HL-60 (cell line): ENCODE measurements around the gene PTPRN2.
"Not testable (repeated sequence)": the region's sequence is repeated elsewhere in the genome, so short reads cannot be mapped to it uniquely, and the experiment has no call there.

ENCODE experiments used
- DNase-seq, 2 experiments: peaks; one replicate each; pipeline ENCODE4 v3.0.0-alpha.2; 2010 to 2020; ENCODE audit warnings: low read depth in 1 of 2, low spot score in 1 of 2
- H3K27ac ChIP-seq: fragments of 250-450 bp; sonication (Bioruptor Pico); replicated peaks from 2 replicates; pipeline ENCODE4 v1.5.1; 2020; ENCODE audit warnings: mild to moderate bottlenecking, moderate library complexity
- H3K27me3 ChIP-seq: fragments of 250-450 bp; sonication (Bioruptor Pico); 2 replicates; pipeline ENCODE4 v1.5.1; 2021; ENCODE audit warnings: mild to moderate bottlenecking, moderate library complexity; ENCODE audit not compliant: insufficient read depth, poor library complexity, severe bottlenecking
- H3K4me3 ChIP-seq: replicated peaks from 2 replicates; pipeline ENCODE4 v1.5.1; 2011; ENCODE audit warnings: mild to moderate bottlenecking, control low read depth, low read length; ENCODE audit not compliant: insufficient read depth
- GABPA ChIP-seq: IDR thresholded peaks from 2 replicates; pipeline ENCODE4 v1.6.1; 2012; ENCODE audit warnings: low read depth
- POLR2AphosphoS5 ChIP-seq: IDR thresholded peaks from 2 replicates; pipeline ENCODE4 v1.6.1; 2012; ENCODE audit warnings: low read depth
- SPI1 ChIP-seq: IDR thresholded peaks from 2 replicates; pipeline ENCODE4 v1.6.1; 2012; ENCODE audit warnings: low read depth, mild to moderate bottlenecking, borderline replicate concordance
- TF ChIP-seq, protein P1 (sequence below): IDR thresholded peaks from 2 replicates; pipeline ENCODE4 v1.6.1; 2012; ENCODE audit warnings: low read depth; ENCODE audit not compliant: insufficient replicate concordance
- TF ChIP-seq, protein P2 (sequence below): IDR thresholded peaks from one replicate; pipeline ENCODE4 v1.5.1; 2011; ENCODE audit warnings: low read length, control low read depth, inconsistent platforms; ENCODE audit not compliant: insufficient read depth

PTPRN2 gene

DNA sequence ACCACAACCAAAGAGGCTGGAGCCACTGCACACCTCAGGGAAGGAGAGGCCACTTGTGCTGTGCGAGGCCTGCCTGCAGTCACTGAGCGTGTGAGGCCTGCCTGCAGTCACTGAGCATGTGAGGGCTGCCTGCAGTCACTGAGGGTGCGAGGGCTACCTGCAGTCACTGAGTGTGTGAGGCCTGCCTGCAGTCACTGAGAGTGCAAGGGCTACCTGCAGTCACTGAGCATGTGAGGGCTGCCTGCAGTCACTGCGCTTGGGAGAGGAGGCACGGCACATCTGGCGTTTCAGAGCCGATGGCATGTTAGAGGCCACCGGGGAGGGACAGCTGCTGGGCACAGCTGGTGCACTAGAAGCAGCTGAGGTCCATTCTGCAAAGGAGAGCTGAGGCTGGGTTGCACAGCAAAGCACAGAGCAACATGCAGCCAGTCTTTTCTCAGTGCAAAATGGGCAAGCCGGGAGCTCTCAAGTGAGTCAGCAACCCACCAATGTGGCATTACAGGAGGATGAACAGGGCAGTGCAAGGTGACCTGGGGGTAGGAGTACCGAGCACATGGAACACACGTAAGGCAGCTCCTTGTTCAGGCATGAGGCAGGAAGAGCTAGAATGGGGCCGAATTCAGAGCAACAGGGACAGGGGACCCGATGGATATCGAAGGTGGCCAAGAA is 540.1 kb downstream of the PTPRN2 start:
- TF ChIP-seq SPI1, result no peak
- no peak for TF ChIP-seq POLR2AphosphoS5
- TF ChIP-seq, protein P1, sequence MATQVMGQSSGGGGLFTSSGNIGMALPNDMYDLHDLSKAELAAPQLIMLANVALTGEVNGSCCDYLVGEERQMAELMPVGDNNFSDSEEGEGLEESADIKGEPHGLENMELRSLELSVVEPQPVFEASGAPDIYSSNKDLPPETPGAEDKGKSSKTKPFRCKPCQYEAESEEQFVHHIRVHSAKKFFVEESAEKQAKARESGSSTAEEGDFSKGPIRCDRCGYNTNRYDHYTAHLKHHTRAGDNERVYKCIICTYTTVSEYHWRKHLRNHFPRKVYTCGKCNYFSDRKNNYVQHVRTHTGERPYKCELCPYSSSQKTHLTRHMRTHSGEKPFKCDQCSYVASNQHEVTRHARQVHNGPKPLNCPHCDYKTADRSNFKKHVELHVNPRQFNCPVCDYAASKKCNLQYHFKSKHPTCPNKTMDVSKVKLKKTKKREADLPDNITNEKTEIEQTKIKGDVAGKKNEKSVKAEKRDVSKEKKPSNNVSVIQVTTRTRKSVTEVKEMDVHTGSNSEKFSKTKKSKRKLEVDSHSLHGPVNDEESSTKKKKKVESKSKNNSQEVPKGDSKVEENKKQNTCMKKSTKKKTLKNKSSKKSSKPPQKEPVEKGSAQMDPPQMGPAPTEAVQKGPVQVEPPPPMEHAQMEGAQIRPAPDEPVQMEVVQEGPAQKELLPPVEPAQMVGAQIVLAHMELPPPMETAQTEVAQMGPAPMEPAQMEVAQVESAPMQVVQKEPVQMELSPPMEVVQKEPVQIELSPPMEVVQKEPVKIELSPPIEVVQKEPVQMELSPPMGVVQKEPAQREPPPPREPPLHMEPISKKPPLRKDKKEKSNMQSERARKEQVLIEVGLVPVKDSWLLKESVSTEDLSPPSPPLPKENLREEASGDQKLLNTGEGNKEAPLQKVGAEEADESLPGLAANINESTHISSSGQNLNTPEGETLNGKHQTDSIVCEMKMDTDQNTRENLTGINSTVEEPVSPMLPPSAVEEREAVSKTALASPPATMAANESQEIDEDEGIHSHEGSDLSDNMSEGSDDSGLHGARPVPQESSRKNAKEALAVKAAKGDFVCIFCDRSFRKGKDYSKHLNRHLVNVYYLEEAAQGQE, result no peak
- TF ChIP-seq, protein P2, sequence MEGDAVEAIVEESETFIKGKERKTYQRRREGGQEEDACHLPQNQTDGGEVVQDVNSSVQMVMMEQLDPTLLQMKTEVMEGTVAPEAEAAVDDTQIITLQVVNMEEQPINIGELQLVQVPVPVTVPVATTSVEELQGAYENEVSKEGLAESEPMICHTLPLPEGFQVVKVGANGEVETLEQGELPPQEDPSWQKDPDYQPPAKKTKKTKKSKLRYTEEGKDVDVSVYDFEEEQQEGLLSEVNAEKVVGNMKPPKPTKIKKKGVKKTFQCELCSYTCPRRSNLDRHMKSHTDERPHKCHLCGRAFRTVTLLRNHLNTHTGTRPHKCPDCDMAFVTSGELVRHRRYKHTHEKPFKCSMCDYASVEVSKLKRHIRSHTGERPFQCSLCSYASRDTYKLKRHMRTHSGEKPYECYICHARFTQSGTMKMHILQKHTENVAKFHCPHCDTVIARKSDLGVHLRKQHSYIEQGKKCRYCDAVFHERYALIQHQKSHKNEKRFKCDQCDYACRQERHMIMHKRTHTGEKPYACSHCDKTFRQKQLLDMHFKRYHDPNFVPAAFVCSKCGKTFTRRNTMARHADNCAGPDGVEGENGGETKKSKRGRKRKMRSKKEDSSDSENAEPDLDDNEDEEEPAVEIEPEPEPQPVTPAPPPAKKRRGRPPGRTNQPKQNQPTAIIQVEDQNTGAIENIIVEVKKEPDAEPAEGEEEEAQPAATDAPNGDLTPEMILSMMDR, result no peak
- no peak for TF ChIP-seq GABPA
- Histone ChIP-seq H3K27me3 (no peaks in the 10 kb centered on the region), H3K27ac (no peak overlapping the region), H3K4me3 (no peak overlapping the region)
- no peak for DNase-seq

DNA sequence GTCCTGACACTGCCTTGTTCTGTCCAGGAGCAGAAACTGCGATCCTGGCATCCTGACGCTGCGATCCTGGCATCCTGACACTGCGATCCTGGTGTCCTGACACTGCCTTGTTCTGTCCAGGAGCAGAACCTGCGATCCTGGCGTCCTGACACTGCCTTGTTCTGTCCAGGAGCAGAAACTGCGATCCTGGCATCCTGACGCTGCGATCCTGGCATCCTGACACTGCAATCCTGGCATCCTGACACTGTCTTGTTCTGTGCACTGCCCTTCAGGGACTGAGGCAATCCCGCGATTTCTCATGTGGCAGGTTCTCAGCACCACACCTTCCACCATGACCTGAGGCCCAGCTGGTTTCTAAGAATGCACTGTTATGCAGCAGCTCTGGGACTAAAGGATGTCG is 541.4 kb downstream of the PTPRN2 start:
- H3K27me3 ChIP-seq, H3K4me3 ChIP-seq, H3K27ac ChIP-seq, DNase-seq: not testable (repeated sequence)

DNA sequence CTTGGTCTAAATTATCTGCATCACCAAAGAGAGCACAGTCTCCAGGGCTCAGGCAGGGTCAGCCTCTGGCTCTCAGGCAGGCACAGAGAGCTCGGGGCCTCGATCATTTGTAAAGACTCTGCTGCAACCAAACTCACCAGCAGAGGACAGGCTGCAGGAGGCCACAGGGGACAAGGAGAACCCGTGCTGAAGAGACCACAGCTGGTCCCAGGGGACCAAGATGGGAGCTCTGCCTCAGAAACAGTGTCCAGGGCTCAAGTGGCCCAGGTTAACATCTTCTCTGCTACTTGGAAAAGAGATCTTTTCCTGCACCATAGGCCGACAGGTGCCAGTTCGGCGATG is 543.2 kb downstream of the PTPRN2 start:
- H3K27ac ChIP-seq, result no peak overlapping the region
- H3K4me3 ChIP-seq, result no peak overlapping the region
- TF ChIP-seq, protein P1, result no peak
- TF ChIP-seq, protein P2, result no peak
- no peak for TF ChIP-seq SPI1
- no peak for TF ChIP-seq POLR2AphosphoS5
- no peak for TF ChIP-seq GABPA
- DNase-seq, result no peak
- no peaks in the 10 kb centered on the region for H3K27me3 ChIP-seq

DNA sequence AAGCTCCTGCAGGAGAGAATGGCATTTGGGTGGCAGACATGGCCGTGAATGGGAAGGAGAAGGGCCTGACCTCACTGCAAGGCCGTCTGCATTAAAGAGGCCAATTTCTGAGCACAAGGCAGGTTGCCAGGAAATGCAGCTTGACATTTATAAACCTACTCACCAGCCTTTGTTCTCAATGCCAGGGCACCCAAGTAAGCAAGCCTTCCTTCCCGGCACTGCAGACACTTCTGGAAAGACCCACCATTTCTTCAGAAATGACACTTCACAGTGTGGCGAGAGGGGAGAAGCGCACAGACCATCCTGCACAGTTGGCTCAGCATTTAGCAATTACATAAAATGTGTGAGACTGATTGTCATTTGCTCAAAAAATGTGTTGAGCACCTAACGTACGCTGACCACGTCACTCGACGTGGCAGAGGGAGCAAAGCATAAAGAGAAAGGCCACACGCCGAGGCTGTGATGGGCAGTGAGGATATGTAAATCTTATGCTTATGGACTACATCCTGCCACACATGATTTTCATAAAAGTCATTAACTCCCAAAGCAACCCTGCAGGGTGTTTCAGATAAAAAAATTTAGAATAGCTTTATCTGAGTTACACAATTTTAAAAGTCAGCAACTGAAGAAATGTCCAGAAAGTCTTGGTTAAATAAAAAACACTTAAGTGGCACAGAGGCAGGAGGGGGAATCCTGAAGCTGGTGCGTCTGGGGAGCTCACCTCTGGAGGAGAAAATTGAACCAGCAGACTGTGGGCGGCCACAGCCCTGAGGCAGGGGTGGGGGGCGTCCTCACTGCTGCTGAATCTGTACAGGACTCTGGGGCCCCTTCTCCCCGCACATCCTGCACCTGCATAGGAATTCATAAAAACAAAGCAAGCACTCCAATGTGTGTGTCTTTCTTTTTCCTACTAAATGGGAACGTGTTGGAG is 543.8 kb downstream of the PTPRN2 start:
- H3K27ac ChIP-seq, result no peak overlapping the region
- no peak overlapping the region for H3K4me3 ChIP-seq
- no peak for TF ChIP-seq POLR2AphosphoS5
- TF ChIP-seq, protein P1, result no peak
- TF ChIP-seq GABPA, result no peak
- no peak for TF ChIP-seq SPI1
- TF ChIP-seq, protein P2, result no peak
- no peak for DNase-seq
- H3K27me3 ChIP-seq, result no peaks in the 10 kb centered on the region
